ENCODE data around the gene HBM. TPM values are rescaled to one million over a fixed set of nuclear protein-coding genes. Genes with fewer than 3 reads are reported as not detected.

The HBM gene
- polyA plus RNA-seq, 1 of the 3 experiments (the other 2 are of a cell fraction), result not detected

GRCh38 chr16:138049-138417 lies 27.7 kb upstream of the HBM start:
- H3K79me2 ChIP-seq (ENCODE audit: insufficient read depth), result peaks cover 42% of the 10 kb centered on the region
- H3K4me1 ChIP-seq (ENCODE audit: control insufficient read depth in 1 of 2, insufficient read depth in 2 of 2, low read depth in 1 of 2, low read length in 1 of 2), result peaks cover 4% of the 10 kb centered on the region in 2 experiments; a peak in 1 of 4 replicates
- no peaks in the 10 kb centered on the region for H4K20me1 ChIP-seq (ENCODE audit: insufficient read depth)
- TF ChIP-seq NFIC (IDR thresholded peaks at IDR 0.05; ENCODE audit: borderline replicate concordance), result no peak
- no peak; the same call in 1 of the 2 replicates for TF ChIP-seq TAF1 (IDR thresholded peaks at IDR 0.05; ENCODE audit: borderline replicate concordance, low read depth, low read length)
- no peak for TF ChIP-seq RAD21 (IDR thresholded peaks at IDR 0.05; ENCODE audit: low read length)
- no peak for TF ChIP-seq JUND (IDR thresholded peaks at IDR 0.05)
- TF ChIP-seq USF1 (IDR thresholded peaks at IDR 0.05; ENCODE audit: borderline replicate concordance, low read depth), result no peak
- no peak for TF ChIP-seq NRF1 (IDR thresholded peaks at IDR 0.05; ENCODE audit: low read depth, low read length)
- peaks cover 0 to 4% of the 10 kb centered on the region in 2 experiments for H3K36me3 ChIP-seq (replicated peaks in 1 of 2; ENCODE audit: control insufficient read depth in 1 of 2, insufficient read depth in 2 of 2, low read length in 1 of 2)
- peak overlapping the region; percentile 30 to 68; a peak in 3 of 4 replicates for H3K27ac ChIP-seq (ENCODE audit: low read depth in 2 of 2, low read length in 1 of 2)
- no peaks in the 10 kb centered on the region for H3K9me3 ChIP-seq
- no peaks in the 10 kb centered on the region for H3K9me2 ChIP-seq
- no peaks in the 10 kb centered on the region for H3K27me3 ChIP-seq (ENCODE audit: insufficient read depth)
- DNase-seq, result peak; percentile 76
- WGBS (ENCODE audit: low lambda C conversion rate), result 3% methylated on average over 30 of the region's 30 CpGs
- H3K4me2 ChIP-seq, result peak overlapping the region; percentile 98
- POLR2A ChIA-PET, result interaction anchor here (0.6 kb wide), 1 partner anchor 11 kb away, joined by 3 read pairs; no protein-coding TSS in a partner anchor
- H3K9ac ChIP-seq, result peak overlapping the region; percentile 94
- CTCF ChIA-PET, result interaction anchor here (0.6 to 3.4 kb wide), 6 partner anchors 13 to 224 kb away, joined by 3 to 15 read pairs (median 6); partner anchors contain the start of gene HBQ1
- H3K4me3 ChIP-seq (ENCODE audit: low read depth in 2 of 2, low read length in 1 of 2), result peak overlapping the region; percentile 65 to 95
- H2AFZ ChIP-seq (ENCODE audit: low read depth), result peak overlapping the region; percentile 82; the same call in 1 of the 2 replicates
- H3F3A ChIP-seq (replicated peaks; ENCODE audit: insufficient read depth), result peaks cover 6% of the 10 kb centered on the region

- Histone ChIP-seq H3K27ac (ENCODE audit: low read depth in 2 of 2, low read length in 1 of 2) (no peak overlapping the region), H3K4me2 (no peak overlapping the region), H3K79me2 (ENCODE audit: insufficient read depth) (peaks cover 28% of the 10 kb centered on the region), H4K20me1 (ENCODE audit: insufficient read depth) (no peaks in the 10 kb centered on the region), H3K4me1 (ENCODE audit: control insufficient read depth in 1 of 2, insufficient read depth in 2 of 2, low read depth in 1 of 2, low read length in 1 of 2) (peaks cover 4% of the 10 kb centered on the region in 2 experiments; a peak in 1 of 4 replicates), H3K4me3 (ENCODE audit: low read depth in 2 of 2, low read length in 1 of 2) (no peak overlapping the region), H3K27me3 (ENCODE audit: insufficient read depth) (no peaks in the 10 kb centered on the region), H3K36me3 (replicated peaks in 1 of 2; ENCODE audit: control insufficient read depth in 1 of 2, insufficient read depth in 2 of 2, low read length in 1 of 2) (peaks cover 0 to 4% of the 10 kb centered on the region in 2 experiments), H3F3A (replicated peaks; ENCODE audit: insufficient read depth) (no peaks in the 10 kb centered on the region), H3K9me2 (no peaks in the 10 kb centered on the region), H3K9ac (no peak overlapping the region), H3K9me3 (no peaks in the 10 kb centered on the region), H2AFZ (ENCODE audit: low read depth) (no peak overlapping the region)
- TF ChIP-seq USF1 (IDR thresholded peaks at IDR 0.05; ENCODE audit: borderline replicate concordance, low read depth) (no peak), CTCF (IDR thresholded peaks at IDR 0.05) (no peak), FOSL2 (IDR thresholded peaks at IDR 0.05; ENCODE audit: borderline replicate concordance, low read depth) (no peak), ZBTB33 (IDR thresholded peaks at IDR 0.05; ENCODE audit: borderline replicate concordance, low read depth) (no peak)
- DNase-seq, result no peak
- CTCF ChIA-PET, result interaction anchor here (1.5 to 3.4 kb wide), 2 partner anchors 23 to 40 kb away, joined by 5 to 13 read pairs; partner anchors contain the start of gene HBQ1
- POLR2A ChIA-PET, result no interaction called here
- 80% methylated on average over 10 of the region's 10 CpGs for WGBS (ENCODE audit: low lambda C conversion rate)
These were observed 25.5 kb upstream of the HBM start for GRCh38 chr16:140175-140857.

Measured in SK-N-SH (cell line).